CD4-positive, alpha-beta T cell treated with Interleukin-6 for 4 hours (primary cell): ENCODE data around the gene ZNF429.
A peak's percentile ranks its signal among the peaks of the same experiment; 100 is the strongest.
"Not testable (repeated sequence)": the region's sequence is repeated elsewhere in the genome, so short reads cannot be mapped to it uniquely, and the experiment has no call there.

Experiments used
- DNase-seq: peaks from one replicate; pipeline ENCODE4 v3.0.0-alpha.2; 2020; ENCODE audit warnings: mixed read lengths

The ZNF429 gene

DNA sequence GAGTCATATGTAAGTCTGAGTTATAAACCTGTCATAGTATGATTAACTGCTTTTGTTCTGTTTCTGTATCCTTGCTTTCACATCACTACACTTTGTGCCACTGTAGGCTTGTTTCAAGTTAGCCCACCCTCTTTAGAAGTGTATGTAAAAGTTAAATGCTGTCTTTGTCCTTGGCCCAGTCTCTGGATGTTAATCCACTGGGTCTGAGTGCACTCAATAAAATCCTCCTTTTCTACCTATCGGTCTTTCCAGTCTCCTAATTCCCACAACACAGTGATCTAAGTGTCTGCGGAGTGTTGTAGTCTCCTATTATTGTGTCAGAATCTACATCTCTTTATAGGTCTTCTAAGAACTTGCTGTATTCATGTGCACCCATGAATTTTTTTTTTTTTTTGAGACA lies 14.1 kb downstream of the ZNF429 start:
- DNase-seq: no peak

DNA sequence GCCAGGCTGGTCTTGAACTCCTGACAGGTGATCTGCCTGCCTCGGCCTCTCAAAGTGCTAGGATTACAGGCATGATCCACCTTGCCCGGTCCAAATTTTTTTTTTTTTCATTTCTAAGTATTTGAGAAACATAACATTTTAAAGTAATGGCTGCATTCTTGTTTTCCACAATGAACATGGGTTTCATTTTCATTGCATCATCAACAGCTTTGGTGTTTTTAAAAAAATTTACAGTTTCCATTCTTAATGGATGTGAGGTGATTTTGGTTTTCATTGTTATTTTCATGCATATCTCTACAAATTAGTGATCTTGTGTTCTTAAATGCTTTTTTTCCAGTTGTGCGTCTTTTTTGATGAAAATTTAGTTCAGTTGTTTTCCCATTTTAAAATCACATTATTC lies 27.5 kb downstream of the ZNF429 start:
- no peak for DNase-seq

DNA sequence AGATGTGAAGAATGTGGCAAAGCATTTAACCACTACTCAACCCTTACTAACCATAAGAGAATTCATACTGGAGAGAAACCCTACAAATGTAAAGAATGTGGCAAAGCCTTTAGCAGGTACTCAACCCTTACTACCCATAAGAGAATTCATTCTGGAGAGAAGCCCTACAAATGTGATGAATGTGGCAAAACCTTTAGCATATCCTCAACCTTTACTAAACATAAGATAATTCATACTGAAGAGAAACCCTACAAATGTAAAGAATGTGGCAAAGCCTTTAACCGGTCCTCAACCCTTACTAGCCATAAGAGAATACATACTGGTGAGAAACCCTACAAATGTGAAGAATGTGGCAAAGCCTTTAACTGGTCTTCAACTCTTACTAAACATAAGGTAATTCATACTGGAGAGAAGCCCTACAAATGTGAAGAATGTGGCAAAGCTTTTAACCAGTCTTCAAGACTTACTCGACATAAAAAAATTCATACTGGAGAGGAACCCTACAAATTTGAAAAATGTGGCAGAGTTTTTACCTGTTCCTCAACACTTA lies 31.4 kb downstream of the ZNF429 start:
- not testable (repeated sequence) for DNase-seq

DNA sequence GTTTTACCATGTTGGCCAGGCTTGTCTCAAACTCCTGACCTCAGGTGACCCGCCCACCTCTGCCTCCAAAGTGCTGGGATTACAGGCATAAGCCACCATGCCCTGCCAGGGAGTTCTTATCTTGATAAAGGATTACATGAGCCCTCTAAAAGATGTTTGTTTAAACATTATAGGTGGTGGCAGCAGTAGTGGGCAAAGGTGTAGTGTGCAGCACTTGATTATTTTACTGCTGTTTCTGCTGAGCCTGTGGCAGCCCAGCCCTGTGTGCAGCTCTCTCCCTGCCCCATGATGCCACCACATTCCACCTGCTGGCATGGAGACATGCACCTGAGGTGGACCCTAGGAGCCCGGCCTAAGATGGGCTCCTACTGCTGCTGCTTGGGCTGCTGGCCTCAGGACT lies 54.0 kb downstream of the ZNF429 start:
- DNase-seq: no peak

DNA sequence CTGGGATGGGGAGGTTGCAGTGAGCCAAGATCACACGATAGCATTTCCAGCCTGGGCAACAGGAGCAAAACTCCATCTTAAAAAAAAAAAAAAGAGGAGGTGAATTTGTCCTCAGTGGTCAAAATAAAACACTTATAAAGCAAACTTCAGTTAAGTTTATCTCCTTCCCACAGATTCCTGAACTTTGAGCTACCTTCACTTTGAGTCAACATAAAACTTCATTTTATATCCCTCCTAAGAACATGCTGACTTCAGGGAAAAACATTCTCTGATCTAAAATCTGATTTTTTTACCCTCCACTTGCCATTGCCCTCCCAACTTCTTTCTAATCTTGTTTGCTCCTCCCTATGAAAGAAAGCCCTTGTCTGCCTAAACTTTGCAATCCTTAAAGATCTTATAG lies 59.0 kb downstream of the ZNF429 start:
- no peak for DNase-seq

DNA sequence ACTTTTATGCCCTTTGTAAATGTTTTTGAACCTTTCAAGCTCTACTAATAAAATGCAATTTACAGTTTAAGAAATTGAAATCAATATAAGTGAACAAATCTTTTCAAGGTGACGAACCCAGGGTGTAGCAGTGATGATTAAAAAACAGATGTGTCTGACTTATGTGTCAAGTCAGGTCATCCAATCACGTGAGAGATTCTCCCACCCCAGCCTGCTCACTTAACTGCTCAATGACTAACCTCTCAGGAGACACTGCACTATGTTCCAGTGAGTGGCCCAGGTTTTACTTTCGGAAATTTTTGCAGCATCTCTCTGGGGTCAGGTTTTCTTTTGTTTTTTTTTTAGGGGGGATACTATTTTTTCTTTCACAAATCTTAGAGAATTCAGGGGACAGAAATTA lies 60.7 kb downstream of the ZNF429 start:
- DNase-seq: peak; percentile 23

DNA sequence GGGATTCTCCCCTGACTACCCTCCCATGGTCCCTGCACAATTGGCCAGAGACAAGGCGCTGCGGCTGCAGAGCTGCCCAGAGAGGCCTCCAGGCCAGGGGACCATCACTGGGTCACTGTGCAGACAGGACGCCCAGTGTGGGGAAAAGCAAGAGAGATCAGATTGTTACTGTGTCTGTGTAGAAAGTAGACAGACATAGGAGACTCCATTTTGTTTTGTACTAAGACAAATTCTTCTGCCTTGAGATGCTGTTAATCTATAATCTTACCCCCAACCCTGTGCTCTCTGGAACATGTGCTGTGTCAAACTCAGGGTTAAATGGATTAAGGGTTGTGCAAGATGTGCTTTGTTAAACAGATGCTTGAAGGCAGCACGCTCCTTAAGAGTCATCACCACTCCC lies 62.4 kb downstream of the ZNF429 start:
- DNase-seq: not testable (repeated sequence)

DNA sequence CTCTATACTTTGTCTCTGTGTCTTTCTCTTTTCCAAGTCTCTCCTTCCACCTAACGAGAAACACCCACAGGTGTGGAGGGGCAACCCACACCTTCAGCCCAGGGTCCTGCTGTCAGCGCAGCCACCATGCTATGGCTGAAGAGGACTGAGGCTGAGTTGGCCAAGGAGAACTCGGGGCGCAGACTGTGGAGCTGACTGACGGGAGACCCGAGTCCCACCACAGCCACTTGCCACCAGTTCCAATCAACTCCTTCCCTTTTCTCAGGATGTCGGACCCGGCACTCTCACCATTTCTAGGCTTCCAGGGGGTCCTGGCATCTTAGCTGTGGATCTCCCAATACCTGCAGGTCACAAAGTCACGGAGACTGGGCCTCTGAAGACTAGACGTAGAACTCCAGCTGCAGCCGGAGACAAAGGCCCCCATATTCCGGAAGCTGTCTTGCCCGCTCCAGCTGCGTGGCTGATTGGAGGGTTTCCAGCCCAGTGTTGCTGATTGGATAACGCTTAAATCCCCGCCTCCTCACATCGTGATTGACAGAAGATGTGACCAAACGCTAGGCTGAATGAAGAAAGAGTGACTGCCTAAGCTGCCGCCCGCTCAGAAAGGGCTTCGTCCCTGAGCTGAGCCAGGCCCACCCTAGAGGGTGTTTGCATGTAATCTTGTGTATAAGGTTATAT lies 63.6 kb downstream of the ZNF429 start:
- DNase-seq: peak; percentile 89

DNA sequence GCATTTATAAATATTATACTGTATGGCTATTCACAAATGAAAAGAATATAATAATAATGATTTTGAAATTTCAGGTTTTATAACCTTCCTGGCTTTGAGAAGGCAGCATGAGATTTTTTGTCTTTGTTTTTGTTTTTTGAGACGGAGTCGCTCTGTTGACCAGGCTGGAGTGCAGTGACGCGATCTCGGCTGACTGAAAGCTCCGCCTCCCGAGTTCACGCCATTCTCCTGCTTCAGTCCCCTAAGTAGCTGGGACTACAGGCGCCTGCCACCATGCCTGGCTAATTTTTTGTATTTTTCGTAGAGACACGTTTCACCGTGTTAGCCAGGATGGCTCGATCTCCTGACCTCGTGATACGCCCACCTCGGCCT lies 64.1 kb downstream of the ZNF429 start:
- DNase-seq: peak; percentile 69

DNA sequence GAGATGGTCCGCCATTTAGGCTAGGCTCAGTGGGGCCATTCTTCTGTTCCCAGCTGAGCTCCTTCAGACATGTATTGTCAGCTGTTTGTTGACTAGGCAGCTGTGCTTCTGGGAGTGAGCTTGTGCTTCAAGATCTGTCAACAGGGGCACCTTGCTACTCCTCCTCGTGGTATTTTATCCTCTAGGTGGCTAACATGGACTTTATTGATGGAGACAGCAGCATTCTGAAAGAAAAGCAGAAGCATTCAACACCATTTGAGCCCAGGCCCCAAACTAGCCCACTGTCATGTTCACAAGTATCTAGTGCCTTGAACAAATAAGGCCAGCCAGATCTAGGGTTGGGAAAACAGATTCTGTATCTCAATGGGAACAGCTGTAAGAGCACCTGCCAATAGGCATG lies 65.9 kb downstream of the ZNF429 start:
- DNase-seq: no peak

DNA sequence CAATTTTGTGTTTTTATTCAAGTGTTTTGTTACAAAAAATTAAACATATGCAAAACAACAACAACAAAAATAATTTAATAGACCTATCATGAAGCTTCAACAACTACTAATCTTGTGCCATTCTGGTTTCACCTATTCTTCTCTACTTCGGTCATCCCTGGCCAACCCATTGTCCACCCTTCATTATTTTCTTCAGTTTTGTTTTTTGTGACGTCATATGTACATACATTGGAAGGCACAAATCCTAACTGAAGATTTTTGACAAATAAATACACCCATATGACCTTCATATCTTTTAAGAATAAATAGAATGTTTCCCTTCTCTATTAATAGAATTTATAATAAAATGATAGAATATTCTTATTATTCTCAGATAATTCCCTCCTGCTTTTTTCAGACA lies 69.2 kb downstream of the ZNF429 start:
- DNase-seq: no peak

DNA sequence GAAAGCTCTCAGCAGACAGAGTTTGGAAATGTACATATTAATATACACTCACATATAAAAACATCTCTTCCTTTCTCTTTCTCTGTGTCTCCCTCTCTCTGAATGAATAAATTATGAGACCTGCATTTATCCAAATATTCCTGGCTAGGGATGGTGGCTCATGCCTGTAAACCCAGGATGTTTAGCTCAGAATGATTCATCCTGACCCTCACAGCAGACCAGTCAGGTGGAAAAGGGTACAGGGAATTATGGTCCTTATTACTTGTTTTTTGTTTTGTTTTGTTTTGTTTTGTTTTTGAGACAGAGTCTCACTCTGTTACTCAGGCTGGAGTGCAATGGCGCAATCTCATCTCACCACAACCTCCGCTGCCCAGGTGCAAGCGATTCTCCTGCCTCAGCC lies 71.1 kb downstream of the ZNF429 start:
- DNase-seq: no peak

DNA sequence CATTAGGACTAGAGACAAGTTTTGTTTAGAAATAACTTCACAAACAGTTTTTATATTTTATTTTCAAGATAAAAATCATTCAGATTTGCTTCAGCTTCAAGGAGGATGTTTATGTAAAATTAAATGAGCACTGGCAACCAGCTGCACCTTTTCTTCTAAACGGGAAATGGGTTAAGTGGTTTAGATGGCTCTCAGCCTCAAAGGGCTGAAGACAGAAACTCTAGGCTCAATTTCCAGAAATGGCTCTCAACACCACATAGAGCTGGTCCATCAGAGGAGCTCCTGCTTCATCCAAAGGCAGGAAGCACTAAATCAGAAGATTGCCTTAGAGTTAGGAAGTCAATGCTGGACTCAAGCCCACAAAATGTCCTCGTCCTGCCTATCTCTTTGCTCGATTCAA lies 74.7 kb downstream of the ZNF429 start:
- DNase-seq: peak; percentile 13

DNA sequence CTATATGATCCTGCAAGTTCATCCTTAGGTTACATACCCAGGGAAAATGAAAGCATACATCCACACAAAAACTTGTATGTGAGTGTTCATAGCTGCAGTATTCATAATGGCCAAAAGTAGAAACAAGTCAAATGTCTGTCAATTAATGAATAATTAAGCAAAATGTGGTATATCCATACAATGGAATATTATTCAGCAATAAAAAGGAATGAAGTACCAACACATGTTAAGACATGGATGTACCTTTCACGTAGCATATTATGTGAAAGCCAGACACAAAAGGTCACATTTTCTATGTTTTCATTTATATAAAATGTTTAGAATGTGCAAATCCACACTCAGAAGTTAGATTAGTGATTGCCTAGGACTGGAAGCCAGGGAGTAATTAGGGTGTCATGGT lies 75.4 kb downstream of the ZNF429 start:
- DNase-seq: no peak

DNA sequence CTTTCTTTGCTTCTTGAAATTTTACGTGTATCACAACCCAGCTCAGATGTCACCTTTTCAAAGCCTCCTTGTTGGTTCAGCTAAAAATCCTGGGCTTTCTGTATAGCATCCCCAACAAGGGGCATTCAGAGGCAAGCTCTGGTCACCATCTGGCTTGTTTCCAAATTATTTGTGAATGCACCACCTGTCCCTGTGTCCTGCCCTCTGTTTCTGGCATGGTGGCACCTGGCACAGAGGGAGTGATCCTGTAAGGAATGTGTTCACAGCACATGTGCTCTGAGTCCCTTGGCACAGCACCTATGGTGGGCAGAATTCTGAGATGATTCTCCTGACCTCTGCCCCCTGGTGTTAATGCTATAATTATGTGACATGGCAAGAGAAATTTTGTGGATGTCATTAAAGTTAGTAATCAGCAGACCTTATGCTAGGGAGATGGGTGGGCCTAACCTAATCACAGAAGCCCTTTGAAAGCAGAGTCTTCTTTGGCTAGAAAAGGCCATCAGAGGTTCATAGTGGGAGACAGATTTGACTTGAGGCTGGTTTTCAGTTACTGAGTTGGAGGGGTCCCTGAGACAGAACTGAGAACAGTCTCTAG lies 76.3 kb downstream of the ZNF429 start:
- no peak for DNase-seq

DNA sequence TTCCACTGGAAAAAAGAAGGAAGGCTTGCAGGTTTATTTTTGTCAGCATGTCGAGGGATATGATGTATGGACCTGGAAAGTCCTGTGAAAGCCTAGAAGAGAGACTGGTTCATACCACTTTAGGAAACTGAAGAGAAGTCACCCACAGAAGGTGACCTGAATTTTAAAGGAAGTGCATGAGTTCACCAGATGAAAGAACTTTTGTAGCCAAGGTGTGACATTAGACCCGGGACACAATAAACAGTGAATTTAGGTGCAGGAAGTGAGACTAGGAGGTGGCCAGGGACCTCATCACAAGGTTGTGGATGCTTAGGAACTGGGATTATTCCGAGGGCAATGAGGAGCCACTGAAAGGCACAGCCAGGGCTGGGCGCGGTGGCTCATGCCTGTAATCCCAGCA lies 79.1 kb downstream of the ZNF429 start:
- DNase-seq: no peak

DNA sequence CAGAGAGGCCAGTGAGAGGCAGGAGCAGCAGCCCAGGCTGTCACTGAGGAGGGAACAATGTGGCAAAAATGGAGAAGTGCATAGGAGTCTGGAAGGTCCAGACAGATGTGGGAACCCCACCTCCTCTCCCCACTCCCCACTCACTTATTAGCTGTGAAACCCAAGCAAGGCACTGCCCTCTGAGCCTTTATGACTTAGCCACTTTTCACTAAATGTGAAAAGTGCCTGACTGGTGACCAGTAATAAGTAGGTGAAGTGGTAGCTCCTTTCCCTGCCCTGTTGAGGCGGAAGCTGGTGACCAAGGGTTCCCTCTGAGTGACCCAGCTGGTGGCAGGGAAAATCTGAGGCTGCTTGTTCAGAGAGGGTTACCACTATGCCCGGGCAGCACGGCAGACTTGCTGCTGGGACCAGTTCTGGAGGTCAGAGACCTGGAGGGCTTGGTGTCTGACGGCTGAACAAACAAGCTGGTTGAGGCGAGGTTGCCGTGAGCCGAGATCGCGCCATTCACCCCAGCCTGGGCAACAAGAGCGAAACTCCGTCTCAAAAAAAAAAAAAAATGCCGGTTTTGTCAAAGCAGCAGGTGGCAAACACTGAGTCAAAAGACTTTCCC lies 80.0 kb downstream of the ZNF429 start:
- no peak for DNase-seq

DNA sequence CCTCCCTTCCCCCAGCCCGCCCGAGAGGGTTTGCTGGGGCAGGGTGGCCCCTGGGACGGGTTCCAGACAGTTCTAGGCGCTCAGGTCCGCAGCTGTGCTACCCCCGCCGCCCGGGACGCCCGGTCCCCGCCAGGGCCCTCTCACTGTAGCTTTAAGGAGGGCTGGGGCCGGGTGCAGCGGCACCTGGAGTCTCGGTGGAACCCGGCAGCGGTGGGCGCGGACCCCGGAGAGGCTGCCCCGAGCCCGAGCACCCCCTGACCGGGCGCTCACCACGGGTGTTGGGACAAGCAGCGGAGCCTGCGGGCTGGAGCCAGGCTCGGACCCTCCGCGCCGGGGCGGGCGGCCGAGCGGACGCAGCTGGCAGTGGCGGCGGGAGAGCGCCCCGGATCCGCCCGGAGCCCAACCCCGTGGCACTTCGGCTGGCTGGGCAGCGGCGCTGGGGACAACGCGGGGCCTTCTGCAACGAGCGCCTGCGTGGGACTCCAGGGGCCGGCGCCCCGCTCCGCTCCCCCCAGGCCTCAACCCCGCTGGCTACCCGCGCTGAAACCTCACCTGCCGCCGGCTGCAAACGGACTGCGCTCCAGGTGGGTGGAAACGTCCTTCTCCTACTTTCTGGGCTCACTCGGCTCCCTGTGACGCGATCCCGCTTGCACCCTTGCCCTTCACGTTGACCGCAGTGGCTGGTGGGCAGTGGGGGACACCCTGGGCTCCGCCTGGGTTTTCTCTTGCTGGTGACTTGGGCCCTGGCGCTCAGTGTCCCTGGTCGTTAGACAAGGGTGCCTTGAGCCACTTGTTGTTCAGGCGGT lies 81.1 kb downstream of the ZNF429 start:
- peak; percentile 49 for DNase-seq

DNA sequence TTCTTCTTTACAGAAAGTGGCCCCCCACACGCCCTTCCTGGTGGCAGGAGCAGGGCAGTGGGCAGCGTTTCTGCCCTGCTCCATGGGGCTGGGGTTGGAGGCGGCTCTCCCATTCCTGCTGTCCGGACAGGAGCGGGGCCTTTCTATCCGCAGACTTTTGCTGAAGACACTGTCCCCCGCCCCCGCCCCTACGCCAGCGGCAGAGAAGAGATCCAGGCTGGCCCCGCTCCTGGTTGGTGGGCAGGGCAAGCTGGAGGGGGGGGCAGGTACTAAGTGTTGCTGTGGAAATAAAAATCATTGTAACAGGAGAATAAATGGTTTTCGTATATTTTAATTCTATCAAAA lies 81.7 kb downstream of the ZNF429 start:
- no peak for DNase-seq

DNA sequence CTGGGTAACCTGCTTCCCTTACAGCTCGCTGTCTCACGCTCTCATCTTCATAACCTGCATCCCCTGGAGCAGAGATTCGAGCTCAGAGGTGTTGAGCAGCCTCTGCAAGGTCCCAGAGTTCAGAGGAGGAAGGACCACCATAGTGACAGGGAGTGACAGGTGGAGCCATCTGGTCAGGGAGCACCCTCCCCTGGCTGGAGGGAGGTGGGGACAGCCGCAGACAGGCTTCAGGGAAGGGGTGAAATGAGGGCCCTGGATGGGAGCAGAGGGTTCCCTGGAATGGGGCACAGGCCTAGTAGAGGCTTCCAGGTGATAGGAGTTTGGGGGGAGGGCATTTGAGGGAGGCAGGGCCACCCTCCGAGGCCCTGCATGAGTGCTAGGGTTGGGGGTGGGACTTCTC lies 82.1 kb downstream of the ZNF429 start:
- no peak for DNase-seq

DNA sequence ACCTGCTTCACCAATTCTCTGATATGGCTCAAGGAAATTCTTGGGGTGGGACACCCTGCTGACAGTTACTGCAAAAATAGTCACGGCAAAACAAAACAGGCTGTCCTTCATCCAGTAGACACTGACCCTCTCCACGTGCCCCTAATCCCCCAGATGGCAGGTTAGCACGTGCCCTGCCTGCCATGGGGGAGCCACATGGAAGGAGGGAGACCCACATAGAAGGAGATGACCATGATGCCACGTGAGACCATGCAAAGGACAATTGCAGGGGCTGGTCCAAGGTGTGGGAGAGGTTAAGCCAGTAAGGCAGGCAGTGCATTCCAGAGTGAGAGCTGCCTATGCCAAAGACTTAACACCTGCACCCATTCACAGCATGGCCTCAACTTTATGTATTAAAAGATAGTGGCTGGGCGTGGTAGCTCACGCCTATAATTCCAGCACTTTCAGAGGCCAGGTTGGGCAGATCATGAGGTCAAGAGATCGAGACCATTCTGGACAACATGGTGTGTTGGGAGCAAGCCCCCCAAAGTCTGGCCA lies 82.7 kb downstream of the ZNF429 start:
- DNase-seq: no peak

DNA sequence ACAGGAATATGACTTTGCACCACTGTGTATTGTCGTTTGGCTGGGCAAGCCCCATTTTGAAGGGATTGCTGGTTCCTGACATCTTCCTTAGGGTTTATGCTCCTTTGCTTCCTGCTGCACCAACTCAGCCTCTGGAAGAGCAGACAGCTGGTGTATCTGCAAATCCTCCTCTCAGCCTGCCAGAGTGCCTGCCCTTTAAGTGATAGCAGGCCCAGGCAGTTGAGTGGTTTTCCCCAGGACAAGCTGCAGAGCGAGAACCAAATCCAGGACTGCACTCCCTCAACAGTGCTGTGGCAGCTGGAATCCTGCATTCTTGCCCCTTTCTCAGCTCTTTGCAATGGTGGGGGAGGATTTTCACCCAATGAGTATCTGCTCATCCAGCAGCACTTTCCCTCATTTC lies 85.5 kb downstream of the ZNF429 start:
- no peak for DNase-seq

DNA sequence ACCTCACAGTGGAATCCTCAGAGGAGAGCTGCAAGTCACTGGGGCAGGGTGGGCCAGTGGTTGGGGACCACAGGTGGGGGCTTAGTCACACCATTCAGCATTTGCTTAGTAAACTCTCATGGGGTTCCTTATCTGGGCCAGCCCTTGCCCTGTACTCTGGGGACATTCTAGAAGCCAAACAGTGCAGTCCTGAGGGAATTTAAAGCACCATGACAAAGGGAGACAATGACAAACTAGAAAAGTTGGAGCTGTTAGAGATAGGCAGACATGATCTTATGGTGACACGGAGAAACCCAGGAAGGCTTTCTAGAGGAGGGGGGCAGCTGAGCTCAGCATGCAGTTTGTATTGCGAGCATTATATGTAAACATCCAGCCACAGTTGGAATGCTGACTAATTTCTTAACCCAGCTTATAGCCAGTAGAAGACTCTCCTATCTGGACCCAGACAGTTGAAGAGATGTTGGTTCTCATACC lies 87.6 kb downstream of the ZNF429 start:
- no peak for DNase-seq
